ENCODE results near the gene PDE11A.

PDE11A gene

DNA sequence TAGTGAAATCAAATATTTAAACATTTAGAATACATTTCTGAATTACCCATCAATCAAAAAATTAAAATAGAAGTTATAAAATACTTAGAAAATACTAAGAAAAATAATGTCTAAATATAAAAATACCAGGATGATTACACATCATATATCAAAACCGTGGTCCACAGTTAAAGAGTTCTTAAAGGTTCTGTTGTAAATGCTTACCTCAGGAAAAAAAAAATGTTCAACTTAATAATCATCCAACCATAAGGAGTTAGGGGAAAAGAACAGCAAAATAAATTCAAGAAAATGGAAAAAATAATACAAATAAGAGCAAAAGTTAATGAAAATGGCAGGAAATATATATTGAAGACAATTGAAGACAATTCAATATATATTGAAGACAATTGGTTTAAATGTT is 43.2 kb downstream of the PDE11A start:
- H3K4me3 ChIP-seq (ENCODE audit: insufficient read depth, low read length, poor library complexity, severe bottlenecking) = no peak overlapping the region
- no peak overlapping the region for H3K27ac ChIP-seq (ENCODE audit: low read depth, low read length)
- no peak overlapping the region for H2AFZ ChIP-seq (ENCODE audit: low read depth, low read length, severe bottlenecking)
- no peaks in the 10 kb centered on the region for H4K20me1 ChIP-seq (ENCODE audit: low read depth, low read length)
- H3K9me2 ChIP-seq (replicated peaks; ENCODE audit: insufficient read depth, low read length) = no peaks in the 10 kb centered on the region
- H3K79me2 ChIP-seq (ENCODE audit: insufficient read depth, low read length) = no peaks in the 10 kb centered on the region
- H3K4me2 ChIP-seq (ENCODE audit: low read depth, low read length, poor library complexity, severe bottlenecking) = no peak overlapping the region
- no peak for TF ChIP-seq EZH2phosphoT487 (conservative IDR thresholded peaks at IDR 0.05; ENCODE audit: low read length)
- TF ChIP-seq, protein P1, sequence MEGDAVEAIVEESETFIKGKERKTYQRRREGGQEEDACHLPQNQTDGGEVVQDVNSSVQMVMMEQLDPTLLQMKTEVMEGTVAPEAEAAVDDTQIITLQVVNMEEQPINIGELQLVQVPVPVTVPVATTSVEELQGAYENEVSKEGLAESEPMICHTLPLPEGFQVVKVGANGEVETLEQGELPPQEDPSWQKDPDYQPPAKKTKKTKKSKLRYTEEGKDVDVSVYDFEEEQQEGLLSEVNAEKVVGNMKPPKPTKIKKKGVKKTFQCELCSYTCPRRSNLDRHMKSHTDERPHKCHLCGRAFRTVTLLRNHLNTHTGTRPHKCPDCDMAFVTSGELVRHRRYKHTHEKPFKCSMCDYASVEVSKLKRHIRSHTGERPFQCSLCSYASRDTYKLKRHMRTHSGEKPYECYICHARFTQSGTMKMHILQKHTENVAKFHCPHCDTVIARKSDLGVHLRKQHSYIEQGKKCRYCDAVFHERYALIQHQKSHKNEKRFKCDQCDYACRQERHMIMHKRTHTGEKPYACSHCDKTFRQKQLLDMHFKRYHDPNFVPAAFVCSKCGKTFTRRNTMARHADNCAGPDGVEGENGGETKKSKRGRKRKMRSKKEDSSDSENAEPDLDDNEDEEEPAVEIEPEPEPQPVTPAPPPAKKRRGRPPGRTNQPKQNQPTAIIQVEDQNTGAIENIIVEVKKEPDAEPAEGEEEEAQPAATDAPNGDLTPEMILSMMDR (IDR thresholded peaks at IDR 0.05; ENCODE audit: insufficient read depth, low read length, poor library complexity, severe bottlenecking) = no peak
- no peaks in the 10 kb centered on the region for H3F3A ChIP-seq (ENCODE audit: insufficient read depth)
- no peak overlapping the region for H3K9ac ChIP-seq (ENCODE audit: low read length)
- H3K9me3 ChIP-seq (ENCODE audit: insufficient read depth, low read length) = no peaks in the 10 kb centered on the region
- H3K27me3 ChIP-seq (ENCODE audit: low read length) = no peaks in the 10 kb centered on the region
- no peaks in the 10 kb centered on the region for H3K36me3 ChIP-seq (ENCODE audit: low read length)

DNA sequence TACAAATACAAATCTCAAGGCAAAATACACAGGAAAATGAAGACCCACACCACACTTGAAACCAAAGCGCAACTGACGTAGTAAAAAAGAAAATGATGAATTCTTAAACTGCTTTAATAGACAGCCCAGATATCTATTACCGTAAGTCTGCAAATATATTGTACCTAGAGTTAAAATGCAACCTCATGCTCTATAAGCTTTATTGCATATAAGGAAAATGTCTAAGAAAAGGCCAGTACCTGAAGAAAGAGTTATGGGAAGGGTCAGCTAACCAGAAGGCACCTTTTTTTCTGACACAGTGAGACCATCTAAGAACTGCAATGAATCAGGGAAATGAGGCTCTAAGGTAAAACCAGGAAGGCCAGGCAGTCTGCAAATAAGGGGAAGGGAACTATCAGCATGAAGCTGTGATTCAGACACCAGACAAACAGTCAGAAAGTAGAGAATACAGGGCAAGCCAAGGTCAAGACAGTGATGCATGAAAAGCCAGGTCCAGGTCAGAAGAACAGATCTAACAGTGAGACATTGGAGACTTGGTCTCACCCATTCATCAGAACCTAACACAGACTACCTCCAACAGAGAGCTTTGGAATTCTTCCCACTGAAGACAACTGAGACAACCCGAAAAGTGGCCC is 46.9 kb downstream of the PDE11A start:
- Histone ChIP-seq H3K9me2 (replicated peaks; ENCODE audit: insufficient read depth, low read length) (no peaks in the 10 kb centered on the region), H3K27ac (ENCODE audit: low read depth, low read length) (no peak overlapping the region), H3K27me3 (ENCODE audit: low read length) (no peaks in the 10 kb centered on the region), H3K4me2 (ENCODE audit: low read depth, low read length, poor library complexity, severe bottlenecking) (no peak overlapping the region), H3F3A (ENCODE audit: insufficient read depth) (no peaks in the 10 kb centered on the region), H3K9ac (ENCODE audit: low read length) (no peak overlapping the region), H2AFZ (ENCODE audit: low read depth, low read length, severe bottlenecking) (no peak overlapping the region), H3K36me3 (ENCODE audit: low read length) (no peaks in the 10 kb centered on the region), H3K9me3 (ENCODE audit: insufficient read depth, low read length) (no peaks in the 10 kb centered on the region), H3K4me3 (ENCODE audit: insufficient read depth, low read length, poor library complexity, severe bottlenecking) (no peak overlapping the region), H3K79me2 (ENCODE audit: insufficient read depth, low read length) (no peaks in the 10 kb centered on the region), H4K20me1 (ENCODE audit: low read depth, low read length) (no peaks in the 10 kb centered on the region)
- no peak for TF ChIP-seq EZH2phosphoT487 (conservative IDR thresholded peaks at IDR 0.05; ENCODE audit: low read length)
- TF ChIP-seq, protein P1 (IDR thresholded peaks at IDR 0.05; ENCODE audit: insufficient read depth, low read length, poor library complexity, severe bottlenecking) = no peak

DNA sequence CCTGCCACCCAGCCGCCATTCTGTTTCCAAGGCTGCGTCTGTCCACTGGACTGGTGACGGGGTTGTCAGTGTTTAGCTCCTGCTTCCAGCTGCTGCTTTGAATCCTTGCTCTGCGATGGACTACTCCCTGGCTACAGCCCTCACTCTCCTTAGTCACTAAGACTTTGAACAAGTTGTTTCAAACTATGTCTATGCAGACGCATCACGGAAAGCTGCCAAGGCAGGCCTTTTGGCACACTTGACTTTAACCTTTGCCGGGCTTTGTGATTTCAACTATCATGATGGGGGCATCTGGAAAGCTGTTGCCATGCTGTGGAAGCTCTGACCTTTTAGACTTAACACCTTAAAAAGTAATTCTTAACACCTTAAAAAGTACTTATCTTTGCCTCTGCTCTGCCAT is 54.4 kb downstream of the PDE11A start:
- Histone ChIP-seq H3K36me3 (ENCODE audit: low read length) (no peaks in the 10 kb centered on the region), H2AFZ (ENCODE audit: low read depth, low read length, severe bottlenecking) (no peak overlapping the region), H4K20me1 (ENCODE audit: low read depth, low read length) (no peaks in the 10 kb centered on the region), H3F3A (ENCODE audit: insufficient read depth) (no peaks in the 10 kb centered on the region), H3K4me3 (ENCODE audit: insufficient read depth, low read length, poor library complexity, severe bottlenecking) (no peak overlapping the region), H3K27ac (ENCODE audit: low read depth, low read length) (no peak overlapping the region), H3K9ac (ENCODE audit: low read length) (no peak overlapping the region), H3K27me3 (ENCODE audit: low read length) (no peaks in the 10 kb centered on the region), H3K4me2 (ENCODE audit: low read depth, low read length, poor library complexity, severe bottlenecking) (no peak overlapping the region), H3K9me2 (replicated peaks; ENCODE audit: insufficient read depth, low read length) (no peaks in the 10 kb centered on the region), H3K79me2 (ENCODE audit: insufficient read depth, low read length) (no peaks in the 10 kb centered on the region), H3K9me3 (ENCODE audit: insufficient read depth, low read length) (no peaks in the 10 kb centered on the region)
- TF ChIP-seq EZH2phosphoT487 (conservative IDR thresholded peaks at IDR 0.05; ENCODE audit: low read length) = no peak

DNA sequence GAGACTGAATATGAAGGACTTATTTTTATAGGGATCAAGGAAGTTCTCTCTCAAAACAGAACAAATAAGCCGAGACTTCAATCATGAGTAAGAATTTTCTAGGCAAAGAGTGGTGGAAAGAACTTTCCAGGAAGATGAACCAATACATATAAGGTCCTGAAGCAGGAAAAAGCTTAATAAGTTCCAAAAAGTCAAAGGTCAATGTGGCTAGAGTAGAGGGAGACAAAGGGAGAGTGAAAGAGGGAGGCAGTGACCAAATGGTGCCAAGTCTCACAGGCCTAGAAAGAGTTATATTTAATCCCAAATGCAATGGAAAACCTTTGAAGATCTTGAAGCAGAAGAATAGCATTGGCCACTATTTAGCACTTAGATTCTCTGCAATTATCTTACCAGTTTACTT is 56.0 kb downstream of the PDE11A start:
- no peaks in the 10 kb centered on the region for H3K9me3 ChIP-seq (ENCODE audit: insufficient read depth, low read length)
- H3K9ac ChIP-seq (ENCODE audit: low read length) = no peak overlapping the region
- no peak overlapping the region for H3K4me2 ChIP-seq (ENCODE audit: low read depth, low read length, poor library complexity, severe bottlenecking)
- H3K27me3 ChIP-seq (ENCODE audit: low read length) = no peaks in the 10 kb centered on the region
- no peak for TF ChIP-seq EZH2phosphoT487 (conservative IDR thresholded peaks at IDR 0.05; ENCODE audit: low read length)
- TF ChIP-seq, protein P1 (IDR thresholded peaks at IDR 0.05; ENCODE audit: insufficient read depth, low read length, poor library complexity, severe bottlenecking) = no peak
- no peak overlapping the region for H3K27ac ChIP-seq (ENCODE audit: low read depth, low read length)
- H2AFZ ChIP-seq (ENCODE audit: low read depth, low read length, severe bottlenecking) = no peak overlapping the region
- no peaks in the 10 kb centered on the region for H3K36me3 ChIP-seq (ENCODE audit: low read length)
- no peaks in the 10 kb centered on the region for H3K9me2 ChIP-seq (replicated peaks; ENCODE audit: insufficient read depth, low read length)
- H3K4me3 ChIP-seq (ENCODE audit: insufficient read depth, low read length, poor library complexity, severe bottlenecking) = no peak overlapping the region
- no peaks in the 10 kb centered on the region for H3K79me2 ChIP-seq (ENCODE audit: insufficient read depth, low read length)
- no peaks in the 10 kb centered on the region for H3F3A ChIP-seq (ENCODE audit: insufficient read depth)
- no peaks in the 10 kb centered on the region for H4K20me1 ChIP-seq (ENCODE audit: low read depth, low read length)

All from SU-DHL-6 (cell line).